Measurements from ENCODE around the gene CORO2B.

Gene CORO2B

DNA sequence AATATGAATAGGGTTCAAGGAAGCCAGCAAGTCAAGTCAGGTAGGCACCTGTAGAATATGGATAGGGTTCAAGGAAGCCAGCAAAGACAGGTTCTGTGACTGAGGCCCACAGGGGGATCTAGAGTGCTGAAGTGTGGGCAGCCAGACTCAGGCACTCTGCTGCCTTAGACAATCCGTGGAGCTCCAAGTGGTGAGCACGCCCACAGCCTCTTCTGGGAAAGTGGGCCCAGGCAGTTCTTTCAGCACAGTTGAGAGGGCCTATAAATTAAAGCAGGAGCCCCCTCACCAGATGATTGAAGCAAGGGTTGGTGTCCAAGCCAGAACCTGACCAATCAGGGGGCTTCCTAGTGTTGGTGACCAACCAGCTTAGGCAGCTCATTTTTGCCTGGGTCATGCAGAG lies 190.9 kb downstream of the CORO2B start:
- DNase-seq (ENCODE audit: low read depth in 2 of 2): no peak

DNA sequence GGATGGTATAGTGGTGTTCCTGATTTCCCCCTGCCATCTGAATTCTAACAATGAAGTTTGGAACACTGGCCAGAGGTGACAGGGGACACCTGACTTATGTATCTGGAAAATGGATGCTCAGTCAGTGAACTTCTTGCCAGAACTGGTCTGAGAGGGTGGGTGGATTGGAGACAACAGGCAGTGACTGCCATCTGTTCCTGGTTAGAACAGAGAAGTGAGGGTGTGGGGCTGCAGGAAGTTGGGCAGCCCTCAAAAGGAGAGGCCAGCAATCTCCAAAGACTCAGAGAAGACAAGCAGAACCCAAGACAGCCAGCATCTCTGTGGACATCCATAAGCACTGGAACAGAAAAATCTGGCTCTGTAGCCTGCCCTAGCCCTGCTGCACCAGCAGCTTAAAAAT lies 191.4 kb downstream of the CORO2B start:
- no peak for DNase-seq (ENCODE audit: low read depth in 2 of 2)

DNA sequence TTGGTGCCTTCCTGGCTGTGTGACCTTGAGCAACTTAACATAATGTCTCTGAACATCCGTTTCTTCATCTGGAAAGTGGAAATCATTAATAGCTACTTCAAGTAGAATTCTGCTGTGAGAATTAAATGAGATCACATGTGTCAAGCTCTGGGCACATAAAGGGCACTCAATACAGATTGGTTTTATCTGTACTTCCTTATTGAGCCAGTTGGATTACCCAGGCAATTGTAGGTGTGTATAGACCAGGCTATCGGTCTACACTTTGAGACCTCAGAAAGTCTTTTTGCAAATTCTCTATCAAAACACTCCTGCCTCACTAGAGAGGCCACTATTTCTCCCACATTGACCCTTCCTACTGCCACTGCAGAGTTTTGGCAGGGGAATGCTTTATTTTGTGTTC lies 194.2 kb downstream of the CORO2B start:
- no peak for DNase-seq (ENCODE audit: low read depth in 2 of 2)

DNA sequence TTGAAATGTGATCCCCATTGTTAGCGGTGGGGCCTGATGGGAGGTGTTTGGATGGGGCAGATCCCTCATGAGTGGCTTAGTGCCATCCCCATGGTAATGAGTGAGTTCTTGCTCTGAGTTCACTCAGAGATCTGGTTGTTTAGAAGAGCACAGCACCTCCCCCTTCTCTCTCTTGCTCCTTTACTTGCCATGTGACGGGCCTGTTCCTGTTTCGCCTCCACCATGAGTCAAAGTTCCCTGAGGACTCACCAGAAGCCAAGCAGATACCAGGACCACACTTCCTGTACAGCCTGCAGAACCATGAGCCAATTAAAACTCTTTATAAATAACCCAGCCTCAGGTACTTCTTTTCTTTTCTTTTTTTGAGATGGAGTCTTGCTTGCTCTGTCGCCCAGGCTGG lies 195.3 kb downstream of the CORO2B start:
- DNase-seq (ENCODE audit: low read depth in 2 of 2): no peak

DNA sequence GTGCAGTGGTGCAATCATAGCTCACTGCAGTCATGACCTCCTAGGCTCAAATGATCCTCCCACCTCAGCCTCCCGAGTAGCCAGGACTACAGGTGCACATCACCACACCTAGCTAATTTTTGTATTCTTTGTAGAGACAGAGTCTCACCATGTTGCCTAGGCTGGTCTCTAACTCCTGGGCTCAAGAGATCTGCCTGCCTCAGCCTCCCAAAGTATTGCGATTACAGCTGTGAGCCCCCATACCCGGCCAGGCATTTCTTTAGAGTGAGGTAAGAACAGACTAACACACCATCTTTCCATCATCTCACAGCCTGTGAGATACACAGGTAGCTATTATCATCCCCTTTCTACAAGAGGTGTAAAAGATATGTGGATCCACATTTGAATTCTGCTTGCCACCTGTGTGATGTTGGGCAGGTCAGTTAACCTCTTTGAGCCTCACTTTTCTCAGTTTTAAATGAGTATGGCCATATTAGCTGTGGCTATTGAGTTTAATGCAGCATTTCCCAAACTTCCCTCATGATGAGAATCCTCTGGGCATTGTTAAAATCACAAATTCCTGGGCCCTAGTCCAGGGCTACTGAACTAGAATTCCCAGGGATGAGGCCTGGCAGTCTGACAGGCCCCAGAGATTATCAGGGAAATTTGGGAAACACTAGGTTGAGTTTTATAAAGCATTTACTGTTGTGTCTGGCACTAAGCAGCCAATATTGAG lies 195.9 kb downstream of the CORO2B start:
- DNase-seq (ENCODE audit: low read depth in 2 of 2): no peak

DNA sequence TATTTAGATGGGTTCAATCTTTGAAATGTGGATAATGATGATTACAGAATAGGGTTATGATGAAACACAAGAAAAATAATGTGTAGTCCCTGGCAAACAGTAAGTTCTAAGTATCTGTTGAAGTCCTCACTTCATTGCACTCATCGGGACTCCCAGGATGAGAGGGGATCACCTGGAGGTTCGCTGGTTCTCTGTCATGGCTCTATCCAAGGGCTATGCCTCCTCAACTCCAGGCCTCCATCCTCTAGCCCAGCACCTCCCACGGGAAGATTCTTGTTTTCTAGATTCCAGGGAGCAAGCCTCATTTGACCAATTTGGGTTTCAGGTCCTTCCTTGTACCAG lies 196.4 kb downstream of the CORO2B start:
- no peak for DNase-seq (ENCODE audit: low read depth in 2 of 2)

DNA sequence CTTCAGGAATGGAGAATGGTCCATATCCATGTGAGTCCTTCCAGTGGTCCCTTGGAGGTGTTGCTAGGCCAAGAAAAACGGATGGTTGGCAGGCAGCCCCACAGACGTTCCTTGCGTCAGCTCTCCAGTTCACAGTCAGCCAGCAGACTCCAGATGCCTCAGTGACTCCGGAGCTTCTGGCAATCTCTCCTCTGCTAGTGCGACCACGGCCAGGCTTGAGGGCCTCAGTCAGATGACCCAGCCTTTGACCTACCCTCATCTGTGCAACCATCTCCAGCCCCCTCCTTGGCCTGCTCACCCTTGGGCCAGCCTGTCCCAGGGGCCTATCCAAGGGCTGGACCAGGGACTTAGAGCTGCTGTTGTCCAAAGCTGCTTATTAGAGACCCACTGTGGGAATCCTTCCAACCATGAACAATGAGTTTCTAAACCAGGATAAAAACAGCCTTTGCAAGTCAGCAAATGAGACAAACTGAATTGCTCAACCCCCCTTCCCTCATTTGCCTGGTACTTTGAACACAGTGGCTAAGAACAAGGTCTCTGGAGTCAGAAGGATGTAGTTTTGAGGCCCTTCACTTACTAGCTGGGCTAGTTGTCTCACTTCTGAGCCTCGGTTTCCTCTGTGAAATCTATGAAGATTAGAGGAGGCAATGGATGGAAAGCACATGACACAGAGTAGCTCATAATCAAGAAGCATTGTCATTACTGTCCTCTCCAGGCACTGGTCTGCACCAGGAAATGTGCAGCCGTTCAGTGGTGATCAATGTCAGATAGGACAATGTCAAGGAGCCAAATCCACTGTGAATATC lies 197.1 kb downstream of the CORO2B start:
- no peak for DNase-seq (ENCODE audit: low read depth in 2 of 2)

DNA sequence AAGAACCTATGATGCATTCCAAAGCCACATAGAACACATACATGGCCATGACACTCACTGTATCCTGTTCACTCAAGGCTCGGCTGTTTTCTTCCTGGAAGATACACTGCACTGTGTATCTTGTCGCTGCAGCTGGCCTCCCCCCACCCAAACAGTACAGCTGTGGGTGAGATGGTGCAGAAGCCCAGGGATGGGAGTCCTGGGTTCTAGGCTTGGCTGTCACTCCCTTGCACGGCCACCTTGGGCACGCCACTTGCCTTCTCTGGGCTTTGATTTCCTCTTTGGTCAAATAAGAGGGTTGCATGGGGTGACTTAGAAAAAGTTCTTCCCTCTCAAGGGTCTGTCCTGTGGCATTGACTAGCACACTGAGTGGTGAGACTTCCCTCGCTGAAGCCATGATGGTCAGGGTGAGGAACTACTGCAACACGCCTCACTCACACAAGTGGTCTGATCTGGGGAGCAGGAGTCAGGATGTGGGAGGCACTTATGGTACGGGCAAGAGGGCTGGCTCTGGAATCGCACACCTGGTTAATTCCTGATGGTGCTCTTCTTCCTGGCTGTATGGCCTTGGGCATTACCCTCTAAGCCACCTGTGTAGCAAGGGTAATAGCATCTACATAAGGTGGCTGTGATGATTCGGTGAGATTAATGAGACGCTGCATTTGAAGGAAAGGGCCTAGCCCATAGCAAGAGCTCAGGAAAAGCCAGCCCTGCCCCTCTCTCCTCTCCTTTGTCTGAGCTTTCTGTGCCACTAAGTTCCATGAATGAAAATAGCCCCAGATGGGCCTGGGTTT lies 197.9 kb downstream of the CORO2B start:
- DNase-seq (ENCODE audit: low read depth in 2 of 2): no peak
